ENCODE data around the gene ZBTB48.
"Not testable (repeated sequence)": the region's sequence is repeated elsewhere in the genome, so short reads cannot be mapped to it uniquely, and the experiment has no call there.

The ZBTB48 gene

DNA sequence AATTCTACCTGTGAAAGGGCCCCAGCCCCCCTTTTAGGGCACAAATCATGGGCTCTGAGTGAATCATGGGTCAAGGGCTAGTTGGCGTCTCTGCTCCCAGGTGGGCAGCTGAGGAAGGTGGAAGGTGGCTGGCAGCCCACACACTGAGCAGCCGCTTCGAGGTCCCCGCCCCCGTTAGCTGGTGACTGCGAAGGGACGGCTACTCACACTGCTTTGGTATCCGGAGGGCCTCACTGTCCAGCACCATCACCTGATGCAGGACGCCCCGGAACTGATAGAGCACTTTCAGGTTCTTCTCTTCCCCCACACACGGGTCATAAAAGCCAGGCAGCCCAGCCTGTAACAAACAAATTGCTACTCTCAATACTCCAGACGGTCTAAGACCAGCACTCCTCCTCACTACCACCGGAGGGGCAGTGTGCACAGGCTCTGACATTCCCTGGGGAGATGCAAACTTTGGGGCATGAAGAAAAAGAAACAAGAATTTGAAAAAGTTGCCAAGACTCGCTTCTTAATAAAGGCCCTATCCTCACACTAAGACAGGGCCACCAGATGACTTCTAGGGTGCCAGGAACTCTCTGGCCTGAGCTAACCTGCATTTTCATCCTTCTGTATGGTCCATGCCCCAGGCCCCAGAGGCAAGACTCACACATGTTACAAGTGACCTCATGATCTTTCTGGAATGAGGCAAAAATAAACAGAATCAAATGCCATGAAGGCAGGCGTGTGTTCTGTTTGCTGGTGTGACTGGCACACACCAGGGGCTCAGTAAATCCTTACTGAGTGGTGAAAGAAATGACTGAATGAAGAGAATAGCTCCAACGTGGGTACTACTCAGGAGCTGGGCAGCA, 56.3 kb downstream of the ZBTB48 start:
- DNase-seq (ENCODE audit: low read depth): no peak

DNA sequence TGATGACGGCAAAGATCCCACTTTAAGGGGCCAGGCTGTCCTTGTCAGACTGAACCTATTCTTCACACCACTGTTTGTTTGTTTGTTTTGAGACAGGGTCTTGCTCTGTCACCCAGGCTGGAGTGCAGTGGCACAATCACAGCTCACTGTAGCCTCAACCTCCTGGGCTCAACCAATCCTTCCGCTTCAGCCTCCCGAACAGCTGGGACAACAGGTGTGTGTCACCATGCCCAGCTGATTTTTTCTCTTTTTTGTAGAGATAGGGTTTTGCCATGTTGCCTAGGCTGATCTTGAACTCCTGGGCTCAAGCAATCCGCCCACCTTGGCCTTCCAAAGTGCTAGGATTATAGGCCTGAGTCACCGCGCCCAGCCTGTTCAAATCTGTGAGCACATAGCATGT, 57.0 kb downstream of the ZBTB48 start:
- DNase-seq (ENCODE audit: low read depth): not testable (repeated sequence)

GRCh38 chr1:6637770-6638169, 58.0 kb downstream of the ZBTB48 start:
- no peak for DNase-seq (ENCODE audit: low read depth)

- no peak for DNase-seq (ENCODE audit: low read depth)
Measured at GRCh38 chr1:6638226-6638625, 58.4 kb downstream of the ZBTB48 start.
